Activated CD4-positive, CD25-positive, alpha-beta regulatory T cell treated with anti-CD3 and anti-CD28 coated beads, Interleukin-2, amount 50 U/mL, for 72 hours (primary cell): ENCODE measurements around the gene NUDT2.

Experiments
- DNase-seq: peaks from one replicate; pipeline ENCODE4 v3.0.0; 2021

Gene NUDT2

GRCh38 chr9:34371886-34372466, 42.6 kb downstream of the NUDT2 start:
- DNase-seq, result no peak

- no peak for DNase-seq
These were observed 43.2 kb downstream of the NUDT2 start for GRCh38 chr9:34372467-34373011.

- no peak for DNase-seq
These were observed 44.4 kb downstream of the NUDT2 start for GRCh38 chr9:34373749-34374148.

- DNase-seq, result no peak
These were observed 45.0 kb downstream of the NUDT2 start for GRCh38 chr9:34374339-34374738.

GRCh38 chr9:34374905-34375552, 45.7 kb downstream of the NUDT2 start:
- DNase-seq, result no peak

GRCh38 chr9:34375901-34376595, 46.7 kb downstream of the NUDT2 start:
- peak; percentile 52 for DNase-seq

- peak; percentile 95 for DNase-seq
These were observed 47.4 kb downstream of the NUDT2 start, which contains the start of gene MYORG for GRCh38 chr9:34376596-34377403. TSS of gene MYORG (minus strand) at chr9:34376898. CDS start at chr9:34372943, 3,955 bp downstream.

- DNase-seq, result no peak
These were observed 48.0 kb downstream of the NUDT2 start for GRCh38 chr9:34377404-34377746.

- no peak for DNase-seq
These were observed 49.1 kb downstream of the NUDT2 start for GRCh38 chr9:34378376-34379060.

GRCh38 chr9:34379334-34380033, 50.1 kb downstream of the NUDT2 start:
- peak; percentile 89 for DNase-seq

GRCh38 chr9:34380034-34380510, 50.7 kb downstream of the NUDT2 start:
- peak; percentile 42 for DNase-seq

GRCh38 chr9:34380511-34381315, 51.3 kb downstream of the NUDT2 start:
- DNase-seq, result peak; percentile 73

GRCh38 chr9:34381323-34381722, 52.0 kb downstream of the NUDT2 start:
- no peak for DNase-seq

- DNase-seq, result no peak
These were observed 52.7 kb downstream of the NUDT2 start for GRCh38 chr9:34382054-34382453.

GRCh38 chr9:34382879-34383278, 53.5 kb downstream of the NUDT2 start:
- DNase-seq, result no peak

GRCh38 chr9:34383904-34384303, 54.5 kb downstream of the NUDT2 start:
- no peak for DNase-seq

GRCh38 chr9:34384368-34385165, 55.2 kb downstream of the NUDT2 start:
- DNase-seq, result no peak

- no peak for DNase-seq
These were observed 56.3 kb downstream of the NUDT2 start for GRCh38 chr9:34385561-34386230.

GRCh38 chr9:34386656-34387055, 57.3 kb downstream of the NUDT2 start:
- no peak for DNase-seq
